ENCODE data around the gene TLR5.

TLR5 gene

DNA sequence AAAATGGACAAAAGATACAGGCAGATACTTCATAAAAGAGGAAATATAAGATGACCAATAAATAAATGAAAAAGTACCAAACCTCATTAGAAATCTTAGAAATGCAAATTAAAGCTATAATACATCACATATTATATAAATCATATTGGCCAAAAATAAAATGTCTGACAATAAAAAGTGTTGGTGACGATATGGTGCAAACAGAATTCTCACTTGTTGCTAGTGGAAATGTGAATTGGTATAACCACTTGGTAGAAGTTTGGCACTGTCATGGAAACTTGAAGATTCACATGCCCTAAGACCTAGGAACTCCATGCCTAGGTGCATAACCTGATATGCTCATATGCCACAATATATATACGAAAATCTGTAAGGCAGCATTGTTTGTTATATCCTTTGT is 4.4 kb upstream of the TLR5 start:
- H3K36me3 ChIP-seq (ENCODE audit: control insufficient read depth, insufficient read depth, low read length) = no peaks in the 10 kb centered on the region
- WGBS, 2 experiments (ENCODE audit: insufficient coverage in 2 of 2) = 78 to 100% methylated on average over 1 to 2 of the region's 2 CpGs
- H3K4me1 ChIP-seq (ENCODE audit: control insufficient read depth, insufficient read depth, low read length, poor library complexity, severe bottlenecking) = no peaks in the 10 kb centered on the region
- H3K9me3 ChIP-seq (ENCODE audit: control insufficient read depth, low read length) = no peaks in the 10 kb centered on the region
- no peak overlapping the region for H3K4me3 ChIP-seq (ENCODE audit: extremely low read depth, insufficient read depth, low read length, poor library complexity, severe bottlenecking)
- no peak overlapping the region for H3K27ac ChIP-seq (ENCODE audit: low read depth, low read length, severe bottlenecking)

DNA sequence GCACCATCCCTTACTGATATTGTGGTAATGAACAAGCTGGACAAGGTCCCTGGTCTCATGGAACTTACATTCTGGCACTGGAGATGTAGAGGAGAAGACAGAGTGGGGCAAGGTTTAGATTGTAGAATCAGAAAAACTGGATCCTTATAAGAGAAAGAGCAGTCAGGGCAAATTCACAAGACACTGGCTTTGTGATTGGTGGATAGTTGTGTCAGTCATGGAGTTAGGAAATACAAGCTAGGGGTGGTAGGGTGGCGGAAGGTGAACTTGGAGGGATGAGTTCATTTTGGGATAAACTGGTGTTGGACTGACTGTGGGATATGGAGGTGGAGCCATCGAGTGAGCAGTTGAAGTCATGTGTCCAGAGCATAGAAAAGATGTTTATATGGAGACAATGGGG is 3.7 kb upstream of the TLR5 start:
- Histone ChIP-seq H3K27ac (ENCODE audit: low read depth, low read length, severe bottlenecking) (no peak overlapping the region), H3K4me3 (ENCODE audit: extremely low read depth, insufficient read depth, low read length, poor library complexity, severe bottlenecking) (no peak overlapping the region), H3K9me3 (ENCODE audit: control insufficient read depth, low read length) (no peaks in the 10 kb centered on the region), H3K4me1 (ENCODE audit: control insufficient read depth, insufficient read depth, low read length, poor library complexity, severe bottlenecking) (no peaks in the 10 kb centered on the region), H3K36me3 (ENCODE audit: control insufficient read depth, insufficient read depth, low read length) (no peaks in the 10 kb centered on the region)
- 67 to 85% methylated on average over 2 of the region's 2 CpGs for WGBS, 2 experiments (ENCODE audit: insufficient coverage in 2 of 2)

DNA sequence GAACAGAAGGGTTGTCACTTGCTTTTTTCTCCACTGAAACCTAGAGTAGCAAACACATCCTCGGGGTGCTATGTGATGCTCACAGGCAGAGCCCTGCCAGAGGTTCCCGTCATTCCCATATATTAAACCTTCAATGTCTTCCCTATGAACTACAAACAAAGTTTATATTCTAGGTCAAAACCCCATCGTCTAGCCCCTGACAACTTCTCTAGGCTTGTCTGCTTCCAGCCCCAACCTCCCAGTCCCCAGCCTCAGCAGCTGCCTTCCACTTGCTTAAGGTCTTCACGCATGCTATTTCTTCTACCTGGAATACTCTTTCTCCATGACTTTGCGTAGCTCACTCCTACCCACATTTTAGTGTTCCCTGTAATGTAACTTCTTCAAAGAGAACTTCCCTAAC is 1.9 kb upstream of the TLR5 start:
- peaks cover 9% of the 10 kb centered on the region for H3K4me1 ChIP-seq (ENCODE audit: control insufficient read depth, insufficient read depth, low read length, poor library complexity, severe bottlenecking)
- 89 to 93% methylated on average over 3 to 5 of the region's 5 CpGs for WGBS, 2 experiments (ENCODE audit: insufficient coverage in 2 of 2)

DNA sequence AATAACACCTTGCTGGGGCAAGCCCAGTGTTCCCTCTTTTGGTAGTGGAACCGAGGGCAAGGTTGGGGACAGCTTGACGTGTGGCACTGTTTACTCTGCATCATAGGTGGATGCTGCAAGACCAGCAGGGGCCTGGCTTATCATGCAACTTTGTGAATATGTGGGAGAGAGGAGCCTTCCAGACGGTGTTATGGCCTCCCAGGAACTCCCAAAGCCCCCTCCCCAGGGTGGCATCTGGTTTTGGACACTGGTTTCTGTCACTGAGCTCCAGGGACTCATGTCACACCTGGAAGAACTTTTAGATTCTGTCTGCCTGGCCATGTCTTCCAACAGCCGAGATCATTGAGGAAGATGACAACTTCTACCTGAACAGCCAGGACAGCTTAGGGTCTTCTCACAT is 1.4 kb upstream of the TLR5 start:
- Histone ChIP-seq H3K36me3 (ENCODE audit: control insufficient read depth, insufficient read depth, low read length) (no peaks in the 10 kb centered on the region), H3K4me3 (ENCODE audit: extremely low read depth, insufficient read depth, low read length, poor library complexity, severe bottlenecking) (no peak overlapping the region), H3K27ac (ENCODE audit: low read depth, low read length, severe bottlenecking) (no peak overlapping the region), H3K9me3 (ENCODE audit: control insufficient read depth, low read length) (no peaks in the 10 kb centered on the region), H3K4me1 (ENCODE audit: control insufficient read depth, insufficient read depth, low read length, poor library complexity, severe bottlenecking) (peaks cover 9% of the 10 kb centered on the region)
- WGBS, 2 experiments (ENCODE audit: insufficient coverage in 2 of 2) = 81 to 93% methylated on average over 4 of the region's 4 CpGs

More for the DNA sequence above, 1.9 kb upstream of the TLR5 start:
- no peak overlapping the region for H3K27ac ChIP-seq (ENCODE audit: low read depth, low read length, severe bottlenecking)
- no peaks in the 10 kb centered on the region for H3K9me3 ChIP-seq (ENCODE audit: control insufficient read depth, low read length)
- no peak overlapping the region for H3K4me3 ChIP-seq (ENCODE audit: extremely low read depth, insufficient read depth, low read length, poor library complexity, severe bottlenecking)
- H3K36me3 ChIP-seq (ENCODE audit: control insufficient read depth, insufficient read depth, low read length) = no peaks in the 10 kb centered on the region

DNA sequence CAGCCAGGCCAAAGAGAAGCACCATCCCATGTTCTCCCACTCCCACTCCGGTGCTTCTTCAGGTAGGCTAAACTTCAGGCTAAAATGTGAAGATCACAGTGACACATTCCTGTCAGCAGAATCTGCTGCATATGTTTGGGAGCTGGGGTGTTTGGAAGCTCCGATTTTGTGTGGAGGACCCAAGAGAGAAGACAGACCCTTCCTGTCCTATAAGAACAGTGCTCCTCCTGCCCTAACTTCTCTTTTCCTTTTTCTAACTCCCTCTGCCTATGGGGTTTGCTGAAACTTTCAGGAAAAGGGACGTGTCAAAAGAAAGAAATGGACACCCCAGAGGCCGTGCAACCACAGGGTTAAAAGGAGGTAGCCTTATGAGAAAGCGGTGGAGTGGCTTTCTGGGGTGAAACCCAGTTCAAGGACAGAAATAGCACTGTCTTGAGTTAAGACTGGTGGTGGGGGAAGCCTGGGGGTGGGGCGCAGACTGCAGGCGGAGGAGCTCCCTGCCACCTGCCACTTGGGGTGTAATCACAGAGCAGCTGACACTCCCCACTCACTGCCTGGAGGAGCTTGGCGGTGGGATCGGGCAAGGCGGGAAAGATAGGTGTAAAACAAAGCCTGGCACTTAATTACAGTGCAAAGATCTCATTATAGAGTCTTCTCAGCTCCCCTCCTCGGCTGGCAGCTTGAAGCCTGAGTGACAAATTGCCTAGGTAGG is 645 bp upstream of the TLR5 start:
- no peaks in the 10 kb centered on the region for H3K9me3 ChIP-seq (ENCODE audit: control insufficient read depth, low read length)
- peaks cover 9% of the 10 kb centered on the region for H3K4me1 ChIP-seq (ENCODE audit: control insufficient read depth, insufficient read depth, low read length, poor library complexity, severe bottlenecking)
- H3K36me3 ChIP-seq (ENCODE audit: control insufficient read depth, insufficient read depth, low read length) = no peaks in the 10 kb centered on the region
- 75 to 86% methylated on average over 5 of the region's 11 CpGs for WGBS, 2 experiments (ENCODE audit: insufficient coverage in 2 of 2)
- no peak overlapping the region for H3K27ac ChIP-seq (ENCODE audit: low read depth, low read length, severe bottlenecking)
- peak overlapping the region; percentile 44 for H3K4me3 ChIP-seq (ENCODE audit: extremely low read depth, insufficient read depth, low read length, poor library complexity, severe bottlenecking)

DNA sequence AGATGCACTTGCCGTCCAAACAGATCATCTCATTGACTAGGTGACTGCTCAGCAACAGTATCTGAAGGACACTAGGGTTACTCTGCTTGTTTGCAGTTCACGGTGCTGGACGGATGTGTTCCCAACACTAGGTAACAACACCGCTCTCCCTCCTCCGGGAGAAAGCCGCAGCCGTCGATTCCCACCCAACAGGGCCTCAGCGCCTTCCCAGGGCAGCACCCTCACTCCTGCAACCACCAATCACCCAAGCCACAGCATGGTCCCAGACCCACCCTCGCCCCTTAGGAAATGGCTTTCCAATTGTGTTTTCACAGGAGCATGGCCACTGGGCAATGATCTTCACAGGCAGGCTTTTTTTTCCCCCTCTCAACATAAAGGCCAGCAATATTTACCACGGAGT is 779 bp downstream of the TLR5 start:
- H3K9me3 ChIP-seq (ENCODE audit: control insufficient read depth, low read length) = no peaks in the 10 kb centered on the region
- H3K4me1 ChIP-seq (ENCODE audit: control insufficient read depth, insufficient read depth, low read length, poor library complexity, severe bottlenecking) = peaks cover 9% of the 10 kb centered on the region
- peak overlapping the region; percentile 44 for H3K4me3 ChIP-seq (ENCODE audit: extremely low read depth, insufficient read depth, low read length, poor library complexity, severe bottlenecking)
- 93 to 94% methylated on average over 8 to 10 of the region's 11 CpGs for WGBS, 2 experiments (ENCODE audit: insufficient coverage in 2 of 2)
- no peaks in the 10 kb centered on the region for H3K36me3 ChIP-seq (ENCODE audit: control insufficient read depth, insufficient read depth, low read length)
- no peak overlapping the region for H3K27ac ChIP-seq (ENCODE audit: low read depth, low read length, severe bottlenecking)

DNA sequence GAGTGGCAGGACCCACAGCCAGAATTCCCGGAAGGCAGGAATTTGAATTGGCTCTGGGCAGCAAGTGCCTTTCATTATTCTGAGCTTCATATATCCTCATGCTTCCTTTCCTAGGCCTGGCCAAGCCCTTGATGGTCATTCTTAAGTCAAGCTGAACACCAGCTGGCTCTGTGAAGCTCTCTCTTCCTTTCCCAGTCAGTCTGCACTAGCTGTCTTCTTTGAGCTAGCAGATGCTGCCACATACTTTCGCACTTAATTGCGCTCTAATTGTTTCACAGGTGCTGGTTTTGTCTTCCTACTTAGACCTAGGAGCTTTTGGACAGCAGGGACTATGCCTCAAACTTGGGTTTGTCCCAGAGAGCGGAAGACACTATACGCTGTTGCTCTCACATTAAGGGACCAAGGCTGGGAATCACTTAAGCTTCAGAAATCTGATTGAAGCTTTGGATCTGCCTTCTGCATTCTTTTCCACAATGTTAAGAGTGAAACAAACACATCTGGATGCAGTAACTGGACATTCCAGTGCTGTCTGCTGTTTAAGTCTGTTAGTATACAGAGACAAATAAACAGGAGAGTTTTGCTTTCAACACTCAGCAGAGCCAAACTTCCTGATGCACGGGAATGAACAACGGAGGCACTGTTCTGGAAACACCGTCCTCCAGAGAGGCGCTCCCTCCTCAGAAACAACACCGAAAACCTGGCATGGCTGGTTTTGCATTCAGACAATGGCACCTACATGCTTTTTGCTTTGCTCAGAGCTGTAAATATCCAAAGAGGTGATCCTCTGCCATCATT is 2.2 kb downstream of the TLR5 start:
- H3K27ac ChIP-seq (ENCODE audit: low read depth, low read length, severe bottlenecking) = peak overlapping the region; percentile 41
- 71 to 77% methylated on average over 10 of the region's 10 CpGs for WGBS, 2 experiments (ENCODE audit: insufficient coverage in 2 of 2)

DNA sequence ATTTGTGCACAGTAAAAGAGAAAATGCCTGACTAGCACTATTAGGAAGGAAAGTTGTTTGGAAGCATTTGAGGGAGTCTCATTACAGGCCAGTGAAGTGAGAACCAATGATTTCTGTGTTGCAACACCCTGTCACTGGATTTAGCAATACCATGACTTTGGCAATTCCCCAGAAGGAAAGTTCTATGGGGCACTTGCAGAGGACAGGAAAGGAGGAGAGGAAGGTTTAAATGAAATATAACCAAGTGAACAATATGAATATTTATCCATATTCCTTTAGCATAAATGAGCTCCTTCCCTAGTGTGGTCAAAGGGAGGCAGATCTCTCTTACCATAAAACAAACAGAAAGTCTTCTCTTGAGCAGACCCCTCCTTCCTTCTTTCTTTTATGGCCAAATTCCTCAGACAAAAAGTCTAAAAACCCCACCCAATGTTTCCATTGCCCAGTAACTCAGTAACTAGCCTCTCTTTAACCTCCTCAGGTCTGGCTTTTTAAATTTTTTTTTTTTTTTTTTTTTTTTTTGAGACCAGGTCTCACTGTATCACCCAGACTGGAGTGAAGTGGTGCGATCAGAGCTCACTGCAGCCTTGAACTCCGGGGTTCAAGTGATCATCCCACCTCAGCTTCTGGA is 5.5 kb downstream of the TLR5 start:
- no peak overlapping the region for H3K4me3 ChIP-seq (ENCODE audit: extremely low read depth, insufficient read depth, low read length, poor library complexity, severe bottlenecking)
- WGBS, 2 experiments (ENCODE audit: insufficient coverage in 2 of 2) = 65% methylated on average over 2 of the region's 2 CpGs; no CpG with 5 or more reads in 1 of the 2 experiments
- no peaks in the 10 kb centered on the region for H3K9me3 ChIP-seq (ENCODE audit: control insufficient read depth, low read length)
- no peak overlapping the region for H3K27ac ChIP-seq (ENCODE audit: low read depth, low read length, severe bottlenecking)
- H3K36me3 ChIP-seq (ENCODE audit: control insufficient read depth, insufficient read depth, low read length) = no peaks in the 10 kb centered on the region
- H3K4me1 ChIP-seq (ENCODE audit: control insufficient read depth, insufficient read depth, low read length, poor library complexity, severe bottlenecking) = peaks cover 14% of the 10 kb centered on the region

More for the DNA sequence above, 2.2 kb downstream of the TLR5 start:
- peaks cover 9% of the 10 kb centered on the region for H3K4me1 ChIP-seq (ENCODE audit: control insufficient read depth, insufficient read depth, low read length, poor library complexity, severe bottlenecking)
- no peaks in the 10 kb centered on the region for H3K36me3 ChIP-seq (ENCODE audit: control insufficient read depth, insufficient read depth, low read length)
- no peak overlapping the region for H3K4me3 ChIP-seq (ENCODE audit: extremely low read depth, insufficient read depth, low read length, poor library complexity, severe bottlenecking)
- no peaks in the 10 kb centered on the region for H3K9me3 ChIP-seq (ENCODE audit: control insufficient read depth, low read length)

DNA sequence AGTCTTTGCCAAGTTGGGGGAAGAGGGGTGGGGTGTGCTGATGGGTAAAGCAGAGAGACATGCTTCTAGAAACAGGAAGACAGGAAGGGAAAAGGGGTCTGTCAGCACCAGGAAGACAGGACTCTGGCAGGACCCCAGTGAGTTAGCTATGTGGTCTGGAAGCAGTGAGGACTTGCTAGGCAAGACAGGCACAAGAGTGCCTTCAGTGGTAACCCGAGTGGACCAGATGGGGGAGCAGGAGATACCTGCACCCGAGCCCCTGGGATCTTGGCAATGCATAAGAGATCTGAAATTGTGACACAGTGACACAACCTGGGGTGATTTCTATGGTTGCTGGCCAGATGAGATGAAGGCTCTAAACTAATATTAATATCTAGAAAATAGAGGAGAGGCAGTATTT is 7.0 kb downstream of the TLR5 start:
- Histone ChIP-seq H3K27ac (ENCODE audit: low read depth, low read length, severe bottlenecking) (no peak overlapping the region), H3K4me1 (ENCODE audit: control insufficient read depth, insufficient read depth, low read length, poor library complexity, severe bottlenecking) (peaks cover 12% of the 10 kb centered on the region), H3K36me3 (ENCODE audit: control insufficient read depth, insufficient read depth, low read length) (no peaks in the 10 kb centered on the region), H3K4me3 (ENCODE audit: extremely low read depth, insufficient read depth, low read length, poor library complexity, severe bottlenecking) (no peak overlapping the region), H3K9me3 (ENCODE audit: control insufficient read depth, low read length) (no peaks in the 10 kb centered on the region)
- 37 to 62% methylated on average over 2 of the region's 2 CpGs for WGBS, 2 experiments (ENCODE audit: insufficient coverage in 2 of 2)

DNA sequence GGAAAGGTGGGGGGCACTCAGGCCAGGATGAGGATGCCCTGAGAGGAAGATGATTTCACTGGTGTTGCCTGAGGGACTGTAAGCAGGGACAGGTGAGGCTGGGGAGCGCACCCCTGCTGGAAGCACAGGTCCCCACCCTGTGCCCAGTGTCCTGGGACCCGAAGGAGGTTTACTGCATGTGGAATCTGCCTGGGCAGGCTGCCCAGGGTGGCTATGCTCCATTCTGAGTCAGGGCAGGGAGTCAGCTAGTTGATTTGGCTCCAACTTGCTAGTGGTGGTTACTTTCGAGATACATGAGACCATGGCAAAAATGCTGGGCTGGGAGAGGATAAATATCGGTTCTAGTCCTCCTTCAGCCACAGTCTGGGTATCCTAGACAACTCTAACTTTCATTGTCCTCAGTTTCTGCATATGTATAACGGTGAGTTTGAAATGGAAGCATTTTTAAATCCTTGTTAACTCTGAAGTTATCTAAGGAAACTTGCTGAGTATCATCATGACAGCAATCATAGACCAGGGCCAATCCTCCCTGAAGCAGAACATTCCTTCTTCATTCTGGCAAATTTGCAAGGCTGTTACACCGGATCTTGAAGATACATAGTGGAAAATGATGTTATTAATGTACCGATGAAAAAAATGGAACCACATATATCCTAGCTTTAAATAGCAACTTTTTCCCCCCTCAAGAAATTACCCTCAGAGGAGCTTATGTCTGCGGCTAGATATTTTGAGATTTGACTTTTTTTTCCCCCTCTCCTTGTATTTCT is 7.7 kb downstream of the TLR5 start:
- H3K4me3 ChIP-seq (ENCODE audit: extremely low read depth, insufficient read depth, low read length, poor library complexity, severe bottlenecking) = no peak overlapping the region
- WGBS, 2 experiments (ENCODE audit: insufficient coverage in 2 of 2) = 83 to 97% methylated on average over 4 of the region's 8 CpGs
- H3K36me3 ChIP-seq (ENCODE audit: control insufficient read depth, insufficient read depth, low read length) = no peaks in the 10 kb centered on the region
- H3K27ac ChIP-seq (ENCODE audit: low read depth, low read length, severe bottlenecking) = no peak overlapping the region
- H3K4me1 ChIP-seq (ENCODE audit: control insufficient read depth, insufficient read depth, low read length, poor library complexity, severe bottlenecking) = peaks cover 5% of the 10 kb centered on the region
- H3K9me3 ChIP-seq (ENCODE audit: control insufficient read depth, low read length) = no peaks in the 10 kb centered on the region

All from mesodermal cell (in vitro differentiated cells).